Panc1 (cell line): ENCODE measurements around the gene TRABD2B. TPM values are rescaled to one million over a fixed set of nuclear protein-coding genes. Genes with fewer than 3 reads are reported as not detected.

Experiments used
- ATAC-seq: fragments of 200-7000 bp; cut with Tn5 transposase; 2 replicates; pipeline ENCODE4 v1.9.1; 2020; ENCODE audit warnings: mild to moderate bottlenecking, moderate library complexity
- BruUV-seq: library from RNA; stranded (reverse); fragments of 400-500 nt; replicated peaks from 2 replicates; lab custom pipeline; 2021; lab: Mats Ljungman, UMichigan
- CTCF ChIA-PET: fragments of 300-600 bp; sonication (Branson Sonifier 250); formaldehyde crosslinking; loops from one replicate; lab custom pipeline; 2022; ENCODE audit warnings: antibody characterized with exemption; lab: Charles Lee
- POLR2A ChIA-PET: fragments of 300-600 bp; sonication (Branson Sonifier 250); formaldehyde crosslinking; loops from one replicate; lab custom pipeline; 2022; ENCODE audit warnings: antibody characterized with exemption; lab: Charles Lee
- DNase-seq: peaks from one replicate; pipeline ENCODE4 v3.0.0-alpha.2; 2010; ENCODE audit warnings: low read depth, low spot score
- H3K27ac ChIP-seq: 2 replicates; pipeline ENCODE4 v1.5.1; 2011; ENCODE audit warnings: mild to moderate bottlenecking, low read length, inconsistent platforms
- H3K27me3 ChIP-seq: fragments of 200-500 bp; sonication (Bioruptor generic); 2 replicates; pipeline ENCODE4 v1.6.0; 2014; ENCODE audit warnings: low read length, inconsistent platforms; ENCODE audit not compliant: control insufficient read depth, insufficient read depth
- H3K36me3 ChIP-seq: fragments of 200-500 bp; sonication (Bioruptor generic); 2 replicates; pipeline ENCODE4 v1.5.1; 2014; ENCODE audit warnings: inconsistent platforms, mild to moderate bottlenecking, low read length, moderate library complexity; ENCODE audit not compliant: control insufficient read depth, insufficient read depth
- H3K4me1 ChIP-seq: 2 replicates; pipeline ENCODE4 v1.5.1; 2011; ENCODE audit warnings: inconsistent platforms, mild to moderate bottlenecking, low read length, moderate library complexity; ENCODE audit not compliant: control insufficient read depth, insufficient read depth
- H3K4me3 ChIP-seq, 2 experiments: 2 replicates each; pipeline ENCODE4 v1.5.1; 2011 to 2012; ENCODE audit warnings: low read depth in 2 of 2, low read length in 2 of 2, mild to moderate bottlenecking in 2 of 2, inconsistent platforms in 1 of 2, moderate library complexity in 1 of 2
- H3K9me3 ChIP-seq: fragments of 200-500 bp; sonication (Bioruptor generic); 2 replicates; pipeline ENCODE4 v1.5.1; 2014; ENCODE audit warnings: low read depth, mild to moderate bottlenecking, inconsistent platforms, low read length, moderate library complexity; ENCODE audit not compliant: control insufficient read depth, insufficient read depth
- CTCF ChIP-seq: fragments of 450-650 bp; IDR thresholded peaks from 2 replicates; pipeline ENCODE4 v1.5.1; 2017; ENCODE audit warnings: mild to moderate bottlenecking
- POLR2AphosphoS5 ChIP-seq: IDR thresholded peaks from 2 replicates; pipeline ENCODE4 v1.6.1; 2012; ENCODE audit warnings: mild to moderate bottlenecking, low read depth, low read length, moderate library complexity
- REST ChIP-seq, 2 experiments: IDR thresholded peaks; 2 replicates each; pipeline ENCODE4 v1.6.1; 2011 to 2012; ENCODE audit warnings: low read depth in 2 of 2, control low read depth in 1 of 2, low read length in 1 of 2, mild to moderate bottlenecking in 1 of 2, moderate library complexity in 1 of 2; ENCODE audit not compliant: insufficient read depth in 1 of 2
- SIN3A ChIP-seq: IDR thresholded peaks from 2 replicates; pipeline ENCODE4 v1.6.1; 2012; ENCODE audit warnings: low read depth, mild to moderate bottlenecking, low read length, moderate library complexity, borderline replicate concordance; ENCODE audit not compliant: insufficient read depth
- TCF7L2 ChIP-seq: IDR thresholded peaks from 2 replicates; pipeline ENCODE4 v1.6.1; 2011; ENCODE audit warnings: mild to moderate bottlenecking, low read depth, low read length, inconsistent platforms
- in situ Hi-C: cut with HindIII; loops from 2 replicates; pipeline ENCODE4 v1.10.0; 2016; ENCODE audit warnings: low sequenced_read_pairs, low pct_unique_long_range_greater_than_20kb
- intact Hi-C: fragments of 100-400 bp; cut with micrococcal nuclease; formaldehyde crosslinking; loops from one replicate; pipeline ENCODE4 v1.10.0; 2022; ENCODE audit not compliant: unreplicated experiment
- total RNA-seq: library from RNA; stranded (reverse); gene quantifications from one replicate; pipeline ENCODE4 v1.2.1, GENCODE V29; 2021; ENCODE audit not compliant: unreplicated experiment

TRABD2B gene
- total RNA-seq, 1 experiment from 2014 or later = not detected

GRCh38 chr1:48006264-48006663, 9.1 kb upstream of the TRABD2B start:
- Histone ChIP-seq H3K9me3 (no peaks in the 10 kb centered on the region), H3K27ac (no peak overlapping the region), H3K27me3 (no peaks in the 10 kb centered on the region), H3K4me3 (no peak overlapping the region), H3K36me3 (no peaks in the 10 kb centered on the region), H3K4me1 (no peaks in the 10 kb centered on the region)
- ChIA-PET POLR2A (no interaction called here), CTCF (no interaction called here)
- ATAC-seq (no peak), DNase-seq (no peak)
- no TSS peak for BruUV-seq
- no peak for TF ChIP-seq POLR2AphosphoS5
- TF ChIP-seq TCF7L2 = no peak
- TF ChIP-seq REST (IDR thresholded peaks at IDR 0.05; ENCODE audit: insufficient read depth in 1 of 2, low read depth in 2 of 2, low read length in 1 of 2) = no peak
- no peak for TF ChIP-seq CTCF
- in situ Hi-C loops (no loop called here), intact Hi-C loops (no loop called here)

- intact Hi-C loops = no loop called here
- CTCF ChIA-PET = no interaction called here
Observed at GRCh38 chr1:48005253-48006117, 8.3 kb upstream of the TRABD2B start.

More at GRCh38 chr1:48005253-48006117, 8.3 kb upstream of the TRABD2B start:
- DNase-seq = no peak
- Histone ChIP-seq H3K27ac (no peak overlapping the region), H3K36me3 (no peaks in the 10 kb centered on the region), H3K27me3 (no peaks in the 10 kb centered on the region), H3K4me1 (no peaks in the 10 kb centered on the region), H3K4me3 (no peak overlapping the region), H3K9me3 (no peaks in the 10 kb centered on the region)
- ATAC-seq = no peak
- TF ChIP-seq TCF7L2 (no peak), POLR2AphosphoS5 (no peak), REST (IDR thresholded peaks at IDR 0.05; ENCODE audit: insufficient read depth in 1 of 2, low read depth in 2 of 2, low read length in 1 of 2) (no peak), CTCF (no peak), SIN3A (no peak)
- POLR2A ChIA-PET = no interaction called here
- in situ Hi-C loops = no loop called here
- BruUV-seq = no TSS peak
